Left forelimb (tissue), 1 donor: ENCODE measurements around the gene NPC1L1.
"Not testable (repeated sequence)": the region's sequence is repeated elsewhere in the genome, so short reads cannot be mapped to it uniquely, and the experiment has no call there.

Source experiments
- DNase-seq: peaks from one replicate; pipeline ENCODE4 v3.0.0-alpha.2; 2018; ENCODE audit warnings: low spot score

NPC1L1 gene

GRCh38 chr7:44565795-44566559 is 24.8 kb upstream of the NPC1L1 start:
- no peak for DNase-seq

- no peak for DNase-seq
These were observed 24.1 kb upstream of the NPC1L1 start for GRCh38 chr7:44565097-44565794.

DNA sequence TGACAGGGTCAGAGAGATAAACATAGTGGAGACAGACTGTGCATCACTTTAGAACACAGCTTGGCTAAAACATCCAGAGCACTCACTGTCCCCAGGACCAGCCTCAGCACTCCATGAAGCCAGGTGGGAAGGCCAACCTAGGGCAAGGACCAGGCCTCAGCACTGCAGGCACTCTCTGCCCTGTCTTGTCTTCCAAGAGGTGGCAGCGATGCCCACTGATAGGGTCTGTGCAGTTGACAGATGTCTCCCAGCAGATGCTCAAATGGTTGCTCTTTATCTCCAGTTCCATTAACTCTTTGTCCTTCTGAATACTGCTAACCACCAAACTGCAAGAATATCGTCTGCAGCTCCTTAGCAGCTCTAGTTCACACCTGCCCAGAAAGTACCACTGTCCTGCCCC is 23.5 kb upstream of the NPC1L1 start:
- no peak for DNase-seq

- DNase-seq: no peak
These were observed 22.1 kb upstream of the NPC1L1 start for GRCh38 chr7:44563171-44563679.

- not testable (repeated sequence) for DNase-seq
These were observed 21.5 kb upstream of the NPC1L1 start for GRCh38 chr7:44562622-44562962.

DNA sequence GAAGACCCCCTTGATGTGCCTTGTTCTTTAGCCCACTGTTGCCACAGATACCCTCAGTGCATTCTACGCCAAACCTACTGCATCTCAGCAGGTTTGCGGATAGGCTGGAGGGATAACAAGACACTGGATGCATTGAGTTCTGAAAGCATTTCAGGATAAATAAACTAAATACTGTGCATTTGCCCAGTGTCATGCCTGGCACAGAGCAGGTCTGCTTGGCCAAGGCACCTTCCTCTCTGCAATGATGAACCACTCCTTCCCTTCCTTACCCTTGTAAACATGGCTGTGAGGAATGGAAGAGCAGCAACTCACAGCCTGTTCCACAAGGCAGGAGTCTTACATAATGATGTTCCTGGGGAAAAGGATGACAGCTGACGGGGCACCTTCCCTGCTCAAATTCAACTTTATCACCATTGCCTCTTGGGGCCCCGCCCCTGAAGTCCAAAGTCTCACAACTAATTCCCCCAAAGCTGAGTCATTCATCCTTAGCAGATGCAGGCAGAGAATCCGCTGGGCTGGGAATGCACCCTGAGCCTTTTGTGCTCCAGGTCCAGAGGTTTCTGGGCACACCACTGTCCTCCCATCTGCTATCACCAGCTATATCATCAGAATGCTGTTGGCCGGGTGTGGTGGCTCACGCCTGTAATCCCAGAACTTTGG is 21.0 kb upstream of the NPC1L1 start:
- no peak for DNase-seq

- DNase-seq: no peak
These were observed 20.4 kb upstream of the NPC1L1 start for GRCh38 chr7:44561481-44561880.

DNA sequence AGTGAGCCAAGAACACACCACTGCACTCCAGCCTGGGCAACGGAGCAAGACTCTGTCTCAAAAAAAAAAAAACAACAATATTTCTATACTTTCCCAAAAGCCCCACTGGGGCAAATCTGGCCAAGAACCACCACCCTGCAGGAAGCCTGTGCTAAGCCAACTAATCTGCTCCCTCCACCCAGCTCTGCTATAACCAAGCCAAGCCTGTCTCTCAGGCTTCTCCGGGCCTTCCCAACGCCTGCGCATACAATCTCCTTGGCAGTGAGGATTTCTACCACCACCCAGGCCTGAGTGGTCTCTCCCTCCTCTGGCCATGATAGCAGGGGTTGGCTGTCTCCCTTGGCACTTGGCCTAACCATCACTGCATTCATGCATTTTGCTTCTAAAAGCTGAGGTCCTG is 18.4 kb upstream of the NPC1L1 start:
- DNase-seq: no peak

DNA sequence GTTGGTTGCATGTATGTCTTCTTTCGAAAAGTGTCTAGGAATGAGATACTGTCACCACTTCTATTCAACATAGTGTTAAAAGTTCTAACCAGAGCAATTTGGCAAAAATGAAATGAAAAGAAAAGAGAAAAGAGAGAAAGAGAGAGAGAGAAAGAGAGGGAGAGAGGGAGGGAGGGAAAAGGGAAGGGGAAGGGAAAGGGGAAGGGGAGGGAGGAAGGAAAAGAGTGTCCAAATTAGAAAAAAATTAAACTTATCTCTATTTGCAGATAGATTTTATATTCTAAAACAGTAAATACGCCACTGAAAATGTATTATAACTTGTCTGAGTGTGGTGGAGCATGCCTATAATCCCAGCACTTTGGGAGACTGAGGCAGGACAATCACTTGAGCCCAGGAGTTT is 16.4 kb upstream of the NPC1L1 start:
- no peak for DNase-seq

DNA sequence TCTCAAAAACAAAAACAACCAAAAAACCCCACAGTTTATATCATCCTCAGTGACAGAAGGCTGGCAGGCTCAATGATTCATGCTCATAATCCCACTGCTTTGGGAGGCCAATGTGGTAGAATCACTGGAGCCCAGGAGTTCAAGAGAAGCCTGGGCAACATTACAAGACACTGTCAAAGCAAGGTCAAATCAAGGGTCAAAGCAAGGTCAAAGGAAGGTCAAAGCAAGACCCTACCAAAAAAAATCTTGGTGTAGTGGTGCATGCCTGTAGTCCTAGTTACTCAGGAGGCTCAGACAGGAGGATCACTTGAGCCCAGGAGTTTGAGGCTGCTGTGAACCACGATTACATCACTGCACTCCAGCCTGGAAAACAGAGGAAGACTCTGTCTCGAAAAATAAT is 14.2 kb upstream of the NPC1L1 start:
- DNase-seq: no peak

DNA sequence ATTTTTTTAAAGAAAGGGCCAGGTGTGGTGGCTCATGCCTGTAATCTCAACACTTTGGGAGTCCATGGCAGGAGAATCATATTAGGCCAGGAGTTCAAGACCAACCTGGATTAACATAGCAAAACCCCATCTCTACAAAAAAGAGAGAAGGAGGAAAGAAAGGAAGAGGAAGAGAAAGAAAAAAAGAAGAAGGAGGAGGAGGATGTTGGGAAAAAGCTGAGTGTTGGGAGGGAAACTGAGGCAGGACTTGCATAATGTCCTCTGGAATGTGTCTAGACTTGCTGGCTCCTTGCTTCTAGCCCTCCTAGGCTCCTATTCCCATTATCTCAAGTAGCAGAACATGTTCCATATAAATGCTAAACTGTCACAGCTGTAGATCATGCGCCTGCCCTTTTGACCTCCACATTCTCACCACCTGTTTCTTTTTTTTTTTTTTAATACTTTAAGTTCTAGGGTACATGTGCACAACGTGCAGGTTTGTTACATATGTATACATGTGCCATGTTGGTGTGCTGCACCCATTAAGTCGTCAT is 11.4 kb upstream of the NPC1L1 start:
- not testable (repeated sequence) for DNase-seq

DNA sequence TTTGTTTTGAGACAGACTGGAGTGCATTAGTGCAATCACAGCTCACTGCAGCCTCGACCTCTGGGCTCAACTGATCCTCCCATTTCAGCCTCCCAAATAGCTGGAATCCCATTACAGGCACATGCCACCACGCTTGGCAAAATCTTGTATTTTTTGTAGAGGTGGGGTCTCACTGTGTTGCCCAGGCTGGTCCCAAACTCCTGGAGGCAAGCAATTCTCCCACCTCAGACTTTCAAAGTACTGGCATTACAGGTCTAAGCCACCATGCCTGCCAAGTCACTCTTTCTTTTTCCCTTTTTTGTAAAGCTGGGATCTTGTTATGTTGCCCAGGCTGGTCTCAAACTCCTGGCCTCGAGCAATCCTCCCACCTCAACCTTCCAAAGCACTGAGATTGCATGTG is 8.3 kb upstream of the NPC1L1 start:
- DNase-seq: no peak

DNA sequence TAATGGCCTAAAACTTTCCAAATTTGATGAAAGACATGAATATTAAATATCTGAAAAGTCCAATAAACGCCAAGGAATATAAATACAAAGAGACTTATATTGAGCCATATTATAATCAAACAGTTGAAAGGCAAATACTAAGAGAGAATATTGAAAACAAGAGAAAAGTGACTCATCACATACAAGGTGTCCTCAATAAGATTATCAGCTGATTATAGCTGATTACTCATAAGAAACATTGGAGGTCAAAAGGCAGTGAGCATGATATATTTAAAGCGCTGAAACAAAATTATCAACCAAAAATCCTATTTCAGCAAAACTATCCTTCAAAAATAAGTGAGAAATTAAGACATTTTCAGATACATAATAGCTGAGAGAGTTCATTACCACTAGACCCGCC is 7.8 kb upstream of the NPC1L1 start:
- DNase-seq: no peak

DNA sequence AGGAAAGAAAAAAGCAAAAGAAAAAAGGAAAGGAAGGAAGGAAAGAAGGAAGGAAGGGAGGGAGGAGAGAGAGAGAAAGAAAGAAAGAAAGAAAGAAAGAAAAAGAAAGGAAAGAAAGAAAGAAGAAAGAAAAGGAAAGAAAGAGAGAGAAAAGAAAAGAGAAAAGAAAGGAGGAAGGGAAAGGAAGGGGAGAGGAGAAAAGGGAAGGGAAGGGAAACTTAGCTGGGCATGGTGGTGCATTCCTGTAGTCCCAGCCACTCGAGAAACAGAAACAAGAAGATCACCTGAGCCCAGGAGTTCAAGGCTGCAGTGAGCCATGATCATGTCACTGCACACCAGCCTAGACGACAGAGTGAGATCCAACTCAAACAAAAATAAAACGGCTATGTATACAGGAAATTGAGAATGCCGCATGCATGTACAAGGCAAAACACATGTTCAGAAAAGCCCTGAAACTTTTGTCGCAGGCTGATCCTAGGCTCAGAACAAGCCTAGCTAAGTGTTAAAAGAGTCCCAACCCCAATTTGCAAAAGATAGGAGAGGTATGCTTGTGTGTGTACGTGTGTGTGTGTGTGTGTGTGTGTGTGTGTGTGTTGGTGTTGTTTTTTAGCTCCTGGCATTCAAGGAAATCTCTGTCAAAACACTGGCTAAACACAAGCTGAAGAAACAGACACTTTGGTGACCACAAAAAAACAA is 6.6 kb upstream of the NPC1L1 start:
- no peak for DNase-seq

- DNase-seq: no peak
These were observed 913 bp upstream of the NPC1L1 start for GRCh38 chr7:44541876-44542610.

GRCh38 chr7:44540592-44541027 is 520 bp downstream of the NPC1L1 start:
- DNase-seq: no peak

- DNase-seq: no peak
These were observed 1.2 kb downstream of the NPC1L1 start for GRCh38 chr7:44539669-44540506.

DNA sequence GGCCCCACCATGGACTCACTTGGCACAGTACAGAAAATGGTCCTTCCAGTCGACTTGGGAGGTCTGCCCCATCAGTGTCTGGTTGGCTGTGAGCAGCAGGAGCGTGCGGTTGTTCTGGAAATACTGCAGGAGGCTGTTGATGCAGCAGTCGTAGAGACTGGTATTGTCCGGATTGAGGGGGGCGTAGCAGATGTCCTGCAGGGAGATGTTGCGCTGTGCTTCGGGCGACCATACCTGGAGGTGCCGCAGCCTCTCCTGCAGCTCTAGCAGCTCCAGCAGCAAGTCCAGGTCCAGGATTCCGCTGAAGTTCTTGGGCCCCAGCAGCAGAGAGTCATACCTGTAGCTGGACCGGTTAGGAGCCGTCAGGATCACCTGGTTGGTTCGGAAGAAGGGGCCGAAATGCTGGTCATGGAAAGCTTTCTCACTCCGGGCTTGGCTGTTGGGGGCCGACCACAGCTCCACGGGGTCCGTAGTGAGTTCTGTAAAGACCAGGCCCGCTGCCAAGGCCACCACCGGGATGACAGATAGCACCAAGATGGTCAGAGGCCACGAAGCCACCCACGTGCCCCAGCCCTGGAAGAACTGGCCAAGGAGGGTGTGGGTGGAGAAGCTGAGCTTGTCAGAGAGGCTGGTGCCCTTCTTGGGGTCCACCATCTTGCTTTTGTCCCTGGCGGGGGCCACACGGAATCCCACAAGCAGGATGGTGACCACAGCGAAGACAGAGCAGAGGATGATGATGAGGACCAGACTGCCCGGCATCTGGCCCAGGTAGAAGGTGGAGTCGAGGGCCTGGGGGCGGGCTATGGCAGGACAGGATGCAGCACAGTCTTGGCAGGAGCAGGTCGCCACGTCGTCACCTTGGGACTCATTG is 2.1 kb downstream of the NPC1L1 start:
- no peak for DNase-seq

DNA sequence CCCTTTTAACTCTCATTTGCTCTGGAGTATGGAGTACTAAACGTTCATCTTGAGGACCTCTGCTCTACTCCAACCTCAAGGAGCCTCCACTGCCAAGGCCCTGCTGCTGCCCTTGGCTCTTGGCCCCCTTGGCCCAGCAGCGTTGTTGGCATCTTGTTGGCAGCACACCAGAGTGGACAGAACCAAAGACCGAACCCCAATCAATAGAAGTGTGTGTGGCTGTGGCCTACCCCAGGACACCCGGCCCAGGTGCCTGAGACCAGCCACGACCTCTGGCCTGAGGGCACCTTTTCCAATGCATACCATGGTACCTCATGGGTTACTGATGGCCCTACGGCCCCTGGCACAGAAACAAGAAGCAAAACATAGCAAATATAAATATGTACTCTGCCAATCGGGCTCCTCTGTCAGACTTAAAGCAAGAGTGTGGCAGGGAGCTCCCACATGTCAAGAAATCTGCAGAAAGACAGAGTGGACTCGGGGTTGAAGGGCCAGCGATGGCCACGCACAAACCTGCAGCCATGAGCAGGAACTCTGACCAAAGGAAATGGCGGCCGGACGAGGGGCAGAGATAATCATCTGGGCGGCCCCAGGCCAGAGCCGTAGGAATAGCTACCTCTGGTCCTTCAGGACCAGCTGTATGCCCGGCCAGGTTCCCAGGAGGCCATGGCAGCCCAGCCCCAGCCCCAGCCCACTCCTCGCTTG is 2.9 kb downstream of the NPC1L1 start:
- no peak for DNase-seq
